Activated naive CD8-positive, alpha-beta T cell (primary cell): Measurements from ENCODE around the gene ATG2A.
"Not testable (repeated sequence)": the region's sequence is repeated elsewhere in the genome, so short reads cannot be mapped to it uniquely, and the experiment has no call there.

Experiments used
- H3K27ac Mint-ChIP-seq: one replicate; pipeline ENCODE4 v1.8.0; 2021; ENCODE audit warnings: mixed read lengths
- H3K27me3 Mint-ChIP-seq: one replicate; pipeline ENCODE4 v1.8.0; 2021; ENCODE audit warnings: mixed read lengths
- H3K36me3 Mint-ChIP-seq: one replicate; pipeline ENCODE4 v1.8.0; 2021; ENCODE audit warnings: mixed read lengths
- H3K4me1 Mint-ChIP-seq: one replicate; pipeline ENCODE4 v1.8.0; 2021; ENCODE audit warnings: low read depth, mixed read lengths
- H3K4me3 Mint-ChIP-seq: one replicate; pipeline ENCODE4 v1.8.0; 2021; ENCODE audit warnings: mild to moderate bottlenecking, mixed read lengths
- H3K9me3 Mint-ChIP-seq: one replicate; pipeline ENCODE4 v1.8.0; 2021; ENCODE audit warnings: low read depth, mixed read lengths

ATG2A gene

GRCh38 chr11:64854534-64855502 is 62.2 kb downstream of the ATG2A start:
- Mint-ChIP-seq H3K27ac (peak overlapping the region; percentile 92), H3K9me3 (no peaks in the 10 kb centered on the region), H3K4me1 (peaks cover 87% of the 10 kb centered on the region), H3K36me3 (peaks cover 2% of the 10 kb centered on the region), H3K4me3 (peak overlapping the region; percentile 81), H3K27me3 (no peaks in the 10 kb centered on the region)

DNA sequence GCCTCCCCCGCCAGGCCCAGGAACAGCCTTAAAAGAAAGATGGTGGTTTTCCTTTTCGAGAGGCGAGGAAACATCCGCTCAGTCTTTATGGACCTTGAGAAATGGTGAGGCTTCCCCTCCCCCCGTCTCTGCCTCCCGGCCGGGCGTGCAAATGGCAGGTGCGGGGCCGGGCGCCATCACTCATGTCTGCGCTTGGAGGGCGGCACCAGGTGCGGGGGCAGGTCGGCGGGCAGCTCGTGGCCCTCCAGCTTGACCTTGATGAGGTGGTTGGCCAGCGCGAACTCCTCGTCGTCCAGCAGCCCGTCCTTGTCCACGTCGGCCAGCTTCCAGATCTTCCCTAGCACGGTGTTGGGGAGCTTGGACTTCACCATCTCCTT is 62.9 kb downstream of the ATG2A start:
- peak overlapping the region; percentile 58 for H3K4me3 Mint-ChIP-seq
- peaks cover 87% of the 10 kb centered on the region for H3K4me1 Mint-ChIP-seq
- no peaks in the 10 kb centered on the region for H3K27me3 Mint-ChIP-seq
- peak overlapping the region; percentile 16 for H3K27ac Mint-ChIP-seq
- H3K9me3 Mint-ChIP-seq = no peaks in the 10 kb centered on the region
- H3K36me3 Mint-ChIP-seq = peaks cover 2% of the 10 kb centered on the region

DNA sequence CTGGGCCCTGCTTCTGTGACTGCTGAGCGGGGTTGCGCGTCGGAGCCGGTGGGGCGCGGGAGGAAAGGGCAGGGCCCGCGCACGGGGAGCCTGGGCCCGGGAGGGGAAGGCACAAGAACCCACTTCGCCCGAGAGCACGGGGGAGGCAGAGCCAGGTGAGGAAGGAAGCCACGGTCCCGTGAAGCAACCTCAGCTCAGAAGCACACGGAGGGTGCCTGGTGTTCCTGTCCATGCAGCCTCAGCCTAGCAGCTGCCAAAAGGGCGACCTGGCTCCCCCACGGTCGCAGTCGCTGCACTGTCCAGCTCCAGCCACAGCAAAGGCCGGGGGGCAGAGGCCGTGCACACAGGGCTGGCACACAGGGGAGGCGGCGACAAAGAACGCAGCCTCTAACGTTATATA is 63.3 kb downstream of the ATG2A start:
- Mint-ChIP-seq H3K27me3 (no peaks in the 10 kb centered on the region), H3K27ac (peak overlapping the region; percentile 80), H3K36me3 (peaks cover 2% of the 10 kb centered on the region), H3K4me3 (peak overlapping the region; percentile 58), H3K9me3 (no peaks in the 10 kb centered on the region), H3K4me1 (peaks cover 87% of the 10 kb centered on the region)

GRCh38 chr11:64852804-64853509 is 64.1 kb downstream of the ATG2A start:
- H3K27ac Mint-ChIP-seq = peak overlapping the region; percentile 92
- no peaks in the 10 kb centered on the region for H3K9me3 Mint-ChIP-seq
- H3K4me3 Mint-ChIP-seq = peak overlapping the region; percentile 77
- H3K36me3 Mint-ChIP-seq = peaks cover 2% of the 10 kb centered on the region
- peaks cover 89% of the 10 kb centered on the region for H3K4me1 Mint-ChIP-seq
- no peaks in the 10 kb centered on the region for H3K27me3 Mint-ChIP-seq

GRCh38 chr11:64851831-64852351 is 65.1 kb downstream of the ATG2A start:
- H3K36me3 Mint-ChIP-seq = peaks cover 2% of the 10 kb centered on the region

DNA sequence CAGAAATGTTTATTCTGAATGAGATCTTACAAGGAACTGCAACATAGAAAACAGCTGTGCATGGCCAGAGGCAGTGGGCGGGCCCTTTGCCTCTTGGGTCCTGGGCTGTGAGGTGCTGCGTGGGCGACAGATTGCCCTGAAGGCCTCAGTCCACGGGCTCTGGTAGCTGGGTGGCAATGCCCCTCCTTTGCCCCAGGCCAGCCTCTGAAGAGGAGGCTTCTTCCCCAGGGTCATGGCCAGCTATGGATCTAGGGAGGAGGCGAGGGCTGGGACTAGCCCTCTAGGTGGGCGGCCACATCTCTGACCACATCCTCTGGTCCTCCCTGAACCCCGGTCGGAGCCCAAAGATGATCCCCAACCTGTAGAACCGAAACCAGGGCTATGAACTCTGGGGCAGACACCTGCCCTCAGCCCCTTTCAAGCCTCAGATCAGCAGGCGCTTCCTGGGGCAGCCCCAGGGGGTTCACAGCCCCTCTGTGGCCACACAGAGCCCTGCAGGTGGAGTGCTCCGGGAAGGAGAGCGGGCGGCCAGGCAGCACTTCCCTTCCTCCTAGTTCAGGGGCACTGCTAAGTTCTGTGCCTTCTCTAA is 65.9 kb downstream of the ATG2A start:
- Mint-ChIP-seq H3K36me3 (peaks cover 2% of the 10 kb centered on the region), H3K9me3 (no peaks in the 10 kb centered on the region), H3K27me3 (no peaks in the 10 kb centered on the region), H3K4me1 (peaks cover 84% of the 10 kb centered on the region), H3K4me3 (peak overlapping the region; percentile 77), H3K27ac (peak overlapping the region; percentile 92)

More at GRCh38 chr11:64851831-64852351, 65.1 kb downstream of the ATG2A start:
- Mint-ChIP-seq H3K9me3 (no peaks in the 10 kb centered on the region), H3K4me3 (peak overlapping the region; percentile 77), H3K27me3 (no peaks in the 10 kb centered on the region), H3K4me1 (peaks cover 91% of the 10 kb centered on the region), H3K27ac (peak overlapping the region; percentile 92)

GRCh38 chr11:64849598-64850356 is 67.2 kb downstream of the ATG2A start:
- no peaks in the 10 kb centered on the region for H3K27me3 Mint-ChIP-seq
- peaks cover 76% of the 10 kb centered on the region for H3K4me1 Mint-ChIP-seq
- no peaks in the 10 kb centered on the region for H3K36me3 Mint-ChIP-seq
- H3K4me3 Mint-ChIP-seq = no peak overlapping the region
- H3K9me3 Mint-ChIP-seq = no peaks in the 10 kb centered on the region
- peak overlapping the region; percentile 68 for H3K27ac Mint-ChIP-seq

- no peaks in the 10 kb centered on the region for H3K27me3 Mint-ChIP-seq
- no peaks in the 10 kb centered on the region for H3K9me3 Mint-ChIP-seq
- peak overlapping the region; percentile 72 for H3K27ac Mint-ChIP-seq
- no peak overlapping the region for H3K4me3 Mint-ChIP-seq
- H3K36me3 Mint-ChIP-seq = no peaks in the 10 kb centered on the region
- H3K4me1 Mint-ChIP-seq = peaks cover 68% of the 10 kb centered on the region
These were observed 68.0 kb downstream of the ATG2A start for GRCh38 chr11:64848826-64849597.

- no peak overlapping the region for H3K4me3 Mint-ChIP-seq
These were observed 68.7 kb downstream of the ATG2A start for GRCh38 chr11:64848214-64848825.

DNA sequence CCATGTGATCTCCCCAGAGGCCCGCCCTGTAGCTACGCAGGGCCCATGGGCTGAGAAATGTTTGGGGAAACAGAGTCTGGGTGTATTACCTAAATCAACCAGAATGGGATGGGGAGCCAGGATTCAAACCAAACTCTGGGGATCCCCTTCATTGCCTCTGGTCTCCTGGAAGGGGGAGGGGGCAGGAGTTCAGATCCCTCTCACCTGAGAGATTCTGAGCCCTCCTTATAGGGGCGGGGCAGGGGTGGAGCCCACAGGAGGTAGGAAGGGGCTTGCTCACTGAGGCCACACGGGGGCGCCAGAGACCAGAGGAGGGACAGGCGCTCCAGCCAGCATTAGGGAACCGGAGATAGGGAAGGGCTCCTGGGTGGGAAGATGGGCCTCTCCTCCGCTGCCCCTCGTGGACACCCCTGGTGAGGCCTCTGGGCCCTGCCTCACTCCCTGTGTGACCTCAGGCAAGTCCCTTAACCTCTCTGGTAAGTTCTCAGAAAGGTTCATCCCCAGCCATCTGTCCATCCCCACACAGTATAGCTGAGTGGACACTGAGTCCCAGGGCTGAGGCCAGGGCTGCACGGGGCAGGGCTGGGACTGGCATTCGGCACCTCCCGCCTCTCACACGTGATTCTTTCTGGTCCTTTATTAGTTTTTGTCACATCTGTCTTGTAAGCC is 69.9 kb downstream of the ATG2A start:
- peaks cover 57% of the 10 kb centered on the region for H3K4me1 Mint-ChIP-seq
- no peak overlapping the region for H3K4me3 Mint-ChIP-seq
- H3K9me3 Mint-ChIP-seq = no peaks in the 10 kb centered on the region
- H3K27ac Mint-ChIP-seq = peak overlapping the region; percentile 17
- H3K36me3 Mint-ChIP-seq = no peaks in the 10 kb centered on the region
- no peaks in the 10 kb centered on the region for H3K27me3 Mint-ChIP-seq

More at GRCh38 chr11:64848214-64848825, 68.7 kb downstream of the ATG2A start:
- H3K9me3 Mint-ChIP-seq = no peaks in the 10 kb centered on the region
- H3K4me1 Mint-ChIP-seq = peaks cover 66% of the 10 kb centered on the region
- H3K27me3 Mint-ChIP-seq = no peaks in the 10 kb centered on the region
- no peaks in the 10 kb centered on the region for H3K36me3 Mint-ChIP-seq
- peak overlapping the region; percentile 72 for H3K27ac Mint-ChIP-seq

DNA sequence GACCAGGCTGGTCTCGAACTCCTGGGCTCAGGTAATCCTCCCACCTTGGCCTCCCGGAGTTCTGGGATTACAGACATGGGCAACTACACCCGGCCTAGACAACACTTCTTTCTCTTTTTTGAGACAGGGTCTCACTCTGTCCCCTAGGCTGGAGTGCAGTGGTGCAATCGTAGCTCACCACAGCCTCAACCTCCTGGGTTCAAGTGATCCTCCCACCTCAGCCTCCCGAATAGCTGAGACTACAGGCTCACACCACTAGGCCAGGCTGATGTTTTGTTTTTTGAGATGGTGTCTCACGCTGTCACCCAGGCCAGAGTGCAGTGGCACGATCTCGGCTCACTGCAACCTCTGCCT is 71.3 kb downstream of the ATG2A start:
- not testable (repeated sequence) for H3K9me3 Mint-ChIP-seq, H3K36me3 Mint-ChIP-seq, H3K27ac Mint-ChIP-seq, H3K27me3 Mint-ChIP-seq, H3K4me3 Mint-ChIP-seq
- H3K4me1 Mint-ChIP-seq = peaks cover 43% of the 10 kb centered on the region

DNA sequence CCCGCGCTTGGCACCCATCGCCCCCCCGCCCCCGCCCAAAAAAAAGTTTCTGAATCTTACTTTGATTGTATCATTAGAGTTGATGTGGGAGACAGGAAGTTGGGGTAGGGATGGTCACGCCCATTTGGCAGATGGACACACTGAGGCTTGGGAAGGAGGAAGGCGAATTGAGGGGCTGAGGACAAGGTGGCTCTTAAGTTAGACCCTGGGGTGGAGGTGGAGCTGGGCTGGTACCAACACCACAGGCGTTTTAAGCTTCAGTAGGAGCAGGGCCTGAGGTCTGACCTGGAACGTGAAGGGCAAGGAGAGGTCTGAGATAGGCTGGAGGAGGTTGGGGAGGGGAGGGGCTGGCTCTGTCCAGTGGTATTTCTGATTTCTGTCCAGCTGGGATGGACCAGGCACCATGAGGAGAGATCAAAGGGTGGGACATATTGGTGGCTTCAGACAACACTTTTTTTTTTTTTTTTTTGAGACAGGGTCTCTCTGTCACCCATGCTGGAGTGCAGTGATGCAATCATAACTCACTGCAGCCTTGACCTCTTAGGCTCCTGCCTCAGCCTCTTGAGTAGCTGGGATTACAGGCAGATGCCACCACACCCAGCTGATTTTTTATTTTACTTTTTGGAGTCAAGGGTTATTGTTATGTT is 71.8 kb downstream of the ATG2A start:
- H3K27me3 Mint-ChIP-seq = no peaks in the 10 kb centered on the region
- H3K4me3 Mint-ChIP-seq = peak overlapping the region; percentile 67
- H3K9me3 Mint-ChIP-seq = no peaks in the 10 kb centered on the region
- H3K27ac Mint-ChIP-seq = peak overlapping the region; percentile 50
- H3K36me3 Mint-ChIP-seq = no peaks in the 10 kb centered on the region
- H3K4me1 Mint-ChIP-seq = peaks cover 41% of the 10 kb centered on the region
